Endometrial microvascular endothelial cells (primary cell): ENCODE measurements around the gene CCDC191. TPM values are rescaled to one million over a fixed set of nuclear protein-coding genes. Genes with fewer than 3 reads are reported as not detected.

ENCODE experiments used
- in situ Hi-C: cut with HindIII; loops from 2 replicates; pipeline ENCODE4 v1.10.0; 2017; ENCODE audit warnings: low sequenced_read_pairs, low pct_unique_long_range_greater_than_20kb; ENCODE audit errors: inconsistent ontology term
- total RNA-seq: library from RNA; depleted of rRNA; stranded (reverse); fragments of >200 nt; gene quantifications from one replicate; pipeline ENCODE4 v1.2.3, GENCODE V29; 2015; ENCODE audit errors: inconsistent ontology term

Gene CCDC191
- 1.3 TPM for total RNA-seq

GRCh38 chr3:114056130-114057010 lies at the start of gene CCDC191, which contains the start of gene QTRT2:
CCDC191 (minus strand) TSS chr3:114056526; CDS start chr3:114056466, 60 bp downstream.
QTRT2 (plus strand) TSS chr3:114056737; CDS start chr3:114065258, 8,521 bp downstream.
- in situ Hi-C loops = no loop called here

GRCh38 chr3:114104414-114104813 lies 48.1 kb upstream of the CCDC191 start:
- in situ Hi-C loops = no loop called here

- in situ Hi-C loops = no loop called here
Measured at GRCh38 chr3:114103858-114104257, 47.5 kb upstream of the CCDC191 start.

- in situ Hi-C loops = no loop called here
Measured at GRCh38 chr3:114103181-114103580, 46.9 kb upstream of the CCDC191 start.

GRCh38 chr3:114101101-114101500 lies 44.8 kb upstream of the CCDC191 start:
- in situ Hi-C loops = no loop called here

- in situ Hi-C loops = no loop called here
Measured at GRCh38 chr3:114095796-114096195, 39.5 kb upstream of the CCDC191 start.

GRCh38 chr3:114093596-114093995 lies 37.3 kb upstream of the CCDC191 start:
- in situ Hi-C loops = no loop called here

- in situ Hi-C loops = no loop called here
Measured at GRCh38 chr3:114093016-114093380, 36.7 kb upstream of the CCDC191 start.

GRCh38 chr3:114092151-114093015 lies 36.1 kb upstream of the CCDC191 start:
- in situ Hi-C loops = no loop called here

GRCh38 chr3:114089675-114090074 lies 33.3 kb upstream of the CCDC191 start:
- in situ Hi-C loops = no loop called here

- in situ Hi-C loops = no loop called here
Measured at GRCh38 chr3:114086356-114086755, 30.0 kb upstream of the CCDC191 start.

- in situ Hi-C loops = no loop called here
Measured at GRCh38 chr3:114083112-114083511, 26.8 kb upstream of the CCDC191 start.

- in situ Hi-C loops = no loop called here
Measured at GRCh38 chr3:114081037-114081436, 24.7 kb upstream of the CCDC191 start.

GRCh38 chr3:114080201-114080600 lies 23.9 kb upstream of the CCDC191 start:
- in situ Hi-C loops = no loop called here

- in situ Hi-C loops = no loop called here
Measured at GRCh38 chr3:114079761-114080160, 23.4 kb upstream of the CCDC191 start.

- in situ Hi-C loops = no loop called here
Measured at GRCh38 chr3:114078126-114078525, 21.8 kb upstream of the CCDC191 start.

- in situ Hi-C loops = no loop called here
Measured at GRCh38 chr3:114076711-114077110, 20.4 kb upstream of the CCDC191 start.

- in situ Hi-C loops = no loop called here
Measured at GRCh38 chr3:114071786-114072185, 15.5 kb upstream of the CCDC191 start.

GRCh38 chr3:114068336-114068735 lies 12.0 kb upstream of the CCDC191 start:
- in situ Hi-C loops = no loop called here

GRCh38 chr3:114067804-114068203 lies 11.5 kb upstream of the CCDC191 start:
- in situ Hi-C loops = no loop called here
